ENCODE data around the gene HADHB. TPM values are rescaled to one million over a fixed set of nuclear protein-coding genes. Genes with fewer than 3 reads are reported as not detected.

HADHB gene
- polyA plus RNA-seq, 3 donors: 94.3 to 200 (median 186) TPM

GRCh38 chr2:26249625-26250024, 4.9 kb downstream of the HADHB start:
- H3K9ac ChIP-seq (ENCODE audit: insufficient read depth, low read length, poor library complexity, severe bottlenecking): no peak overlapping the region
- Mint-ChIP-seq H3K4me3 (no peak overlapping the region), H3K4me1 (peaks cover 36% of the 10 kb centered on the region), H3K27me3 (ENCODE audit: low read depth in 3 of 3) (no peaks in the 10 kb centered on the region), H3K36me3 (peaks cover 10 to 11% of the 10 kb centered on the region in 2 donors), H3K9me3 (no peaks in the 10 kb centered on the region), H3K27ac (no peak overlapping the region)
- H3K79me2 ChIP-seq (ENCODE audit: insufficient read depth, low read length): peaks cover 99% of the 10 kb centered on the region
- peaks cover 18 to 22% of the 10 kb centered on the region in 2 donors for H3K4me1 ChIP-seq (ENCODE audit: control insufficient read depth in 1 of 2, insufficient read depth in 2 of 2, low read length in 2 of 2)
- no peak overlapping the region for H2AFZ ChIP-seq (ENCODE audit: insufficient read depth, low read depth, low read length, poor library complexity, severe bottlenecking)
- H3K9me3 ChIP-seq (replicated peaks in 1 of 2; ENCODE audit: control insufficient read depth in 1 of 2, insufficient read depth in 1 of 2, low read length in 2 of 2): no peaks in the 10 kb centered on the region
- no peaks in the 10 kb centered on the region for H3K27me3 ChIP-seq (ENCODE audit: control insufficient read depth in 2 of 2, insufficient read depth in 2 of 2, low read length in 2 of 2)
- peaks cover 3 to 5% of the 10 kb centered on the region in 2 donors for H3K36me3 ChIP-seq (replicated peaks in 1 of 2; ENCODE audit: control insufficient read depth in 1 of 2, insufficient read depth in 2 of 2, low read length in 2 of 2)
- intact Hi-C loops (cut with micrococcal nuclease): loop anchor here in 1 of 2 donors (10.0 kb wide), 1 partner anchor 215 kb away; no protein-coding TSS in a partner anchor
- no peak overlapping the region for H3K4me2 ChIP-seq (replicated peaks; ENCODE audit: extremely low read depth, low read length, poor library complexity, severe bottlenecking)
- no peak overlapping the region for H3K27ac ChIP-seq (ENCODE audit: low read depth in 1 of 2, low read length in 2 of 2)
- H4K20me1 ChIP-seq (ENCODE audit: insufficient read depth, low read length): peaks cover 89% of the 10 kb centered on the region
- no peak overlapping the region for H3K4me3 ChIP-seq (replicated peaks in 1 of 3; ENCODE audit: low read depth in 2 of 3, low read length in 3 of 3)
- DNase-seq: no peak
- WGBS (ENCODE audit: insufficient coverage): no CpG with 5 or more reads among the region's 2 CpGs
- TF ChIP-seq CTCF (IDR thresholded peaks at IDR 0.05): no peak

GRCh38 chr2:26251893-26252292, 7.2 kb downstream of the HADHB start:
- Histone ChIP-seq H3K4me1 (ENCODE audit: control insufficient read depth in 1 of 2, insufficient read depth in 2 of 2, low read length in 2 of 2) (peaks cover 8 to 18% of the 10 kb centered on the region in 2 donors), H3K9ac (ENCODE audit: insufficient read depth, low read length, poor library complexity, severe bottlenecking) (no peak overlapping the region), H3K4me3 (replicated peaks in 1 of 3; ENCODE audit: low read depth in 2 of 3, low read length in 3 of 3) (no peak overlapping the region), H3K27me3 (ENCODE audit: control insufficient read depth in 2 of 2, insufficient read depth in 2 of 2, low read length in 2 of 2) (no peaks in the 10 kb centered on the region), H3K79me2 (ENCODE audit: insufficient read depth, low read length) (peaks cover 95% of the 10 kb centered on the region), H3K27ac (ENCODE audit: low read depth in 1 of 2, low read length in 2 of 2) (no peak overlapping the region), H3K36me3 (replicated peaks in 1 of 2; ENCODE audit: control insufficient read depth in 1 of 2, insufficient read depth in 2 of 2, low read length in 2 of 2) (peaks cover 6 to 16% of the 10 kb centered on the region in 2 donors), H3K9me3 (replicated peaks in 1 of 2; ENCODE audit: control insufficient read depth in 1 of 2, insufficient read depth in 1 of 2, low read length in 2 of 2) (no peaks in the 10 kb centered on the region), H4K20me1 (ENCODE audit: insufficient read depth, low read length) (peaks cover 91% of the 10 kb centered on the region), H3K4me2 (replicated peaks; ENCODE audit: extremely low read depth, low read length, poor library complexity, severe bottlenecking) (no peak overlapping the region), H2AFZ (ENCODE audit: insufficient read depth, low read depth, low read length, poor library complexity, severe bottlenecking) (no peak overlapping the region)
- no peak for TF ChIP-seq CTCF (IDR thresholded peaks at IDR 0.05)
- Mint-ChIP-seq H3K9me3 (no peaks in the 10 kb centered on the region), H3K4me1 (peaks cover 28% of the 10 kb centered on the region), H3K27ac (peak overlapping the region in 3 of 7 donors; percentile 23 to 57 (median 31)), H3K4me3 (no peak overlapping the region), H3K36me3 (peaks cover 13 to 19% of the 10 kb centered on the region in 2 donors), H3K27me3 (ENCODE audit: low read depth in 3 of 3) (no peaks in the 10 kb centered on the region)
- WGBS (ENCODE audit: insufficient coverage): no CpG with 5 or more reads among the region's 3 CpGs
- intact Hi-C loops (cut with micrococcal nuclease): no loop called here
- DNase-seq: no peak

Measured in CD14-positive monocyte (primary cell).